MG63 (cell line): ENCODE measurements around the gene ARHGAP42. TPM values are rescaled to one million over a fixed set of nuclear protein-coding genes. Genes with fewer than 3 reads are reported as not detected.
A peak's percentile ranks its signal among the peaks of the same experiment; 100 is the strongest.

Experiments used
- DNase-seq: peaks from one replicate; pipeline ENCODE4 v3.0.0-alpha.2; 2020
- H3K27me3 ChIP-seq: fragments of 250-450 bp; sonication (Bioruptor Pico); 2 replicates; pipeline ENCODE4 v1.5.1; 2020; ENCODE audit warnings: mild to moderate bottlenecking, moderate library complexity
- H3K36me3 ChIP-seq: fragments of 250-450 bp; sonication (Bioruptor Pico); 2 replicates; pipeline ENCODE4 v1.5.1; 2020; ENCODE audit warnings: mild to moderate bottlenecking, moderate library complexity
- H3K4me3 ChIP-seq: fragments of 250-450 bp; sonication (Bioruptor Pico); 2 replicates; pipeline ENCODE4 v1.5.1; 2020; ENCODE audit warnings: mild to moderate bottlenecking, moderate library complexity
- H3K9me3 ChIP-seq: fragments of 250-450 bp; sonication (Bioruptor Pico); 2 replicates; pipeline ENCODE4 v1.5.1; 2020; ENCODE audit warnings: mild to moderate bottlenecking, moderate library complexity
- total RNA-seq: library from RNA; depleted of rRNA; stranded (reverse); fragments of >200 nt; shearing (Covaris generic); gene quantifications from 2 replicates; pipeline ENCODE4 v1.2.3, GENCODE V29; 2014; ENCODE audit warnings: low replicate concordance

The ARHGAP42 gene
- total RNA-seq, 1 experiment from 2014 or later = 2.0 TPM

DNA sequence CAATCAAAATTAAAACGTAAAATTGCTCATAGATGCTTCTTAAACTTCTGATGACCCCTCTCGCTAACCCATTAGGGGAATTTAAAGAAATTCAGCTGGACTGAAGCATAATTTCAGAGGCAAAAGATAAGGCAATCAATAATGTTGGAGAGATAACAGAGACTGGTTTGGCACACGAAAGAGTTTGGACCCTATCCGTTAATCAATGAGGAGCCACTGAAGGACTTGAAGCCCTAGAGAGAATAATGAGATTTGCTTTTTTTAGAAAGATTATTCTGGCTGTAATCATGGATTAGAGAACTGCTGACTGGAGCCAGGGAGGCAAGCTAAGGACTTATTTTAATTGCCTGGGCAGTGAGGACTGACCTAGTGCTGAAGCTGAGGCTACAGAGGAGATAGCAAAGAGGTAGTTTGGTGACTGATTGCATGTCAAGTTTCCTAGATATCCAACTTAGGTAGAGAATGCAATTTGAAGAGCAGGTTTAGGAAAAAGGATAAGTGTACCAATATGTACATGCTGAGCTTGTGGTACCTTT is 11.9 kb upstream of the ARHGAP42 start:
- H3K9me3 ChIP-seq = no peaks in the 10 kb centered on the region
- no peaks in the 10 kb centered on the region for H3K36me3 ChIP-seq
- H3K27me3 ChIP-seq = no peaks in the 10 kb centered on the region
- DNase-seq = no peak
- no peak overlapping the region for H3K4me3 ChIP-seq

DNA sequence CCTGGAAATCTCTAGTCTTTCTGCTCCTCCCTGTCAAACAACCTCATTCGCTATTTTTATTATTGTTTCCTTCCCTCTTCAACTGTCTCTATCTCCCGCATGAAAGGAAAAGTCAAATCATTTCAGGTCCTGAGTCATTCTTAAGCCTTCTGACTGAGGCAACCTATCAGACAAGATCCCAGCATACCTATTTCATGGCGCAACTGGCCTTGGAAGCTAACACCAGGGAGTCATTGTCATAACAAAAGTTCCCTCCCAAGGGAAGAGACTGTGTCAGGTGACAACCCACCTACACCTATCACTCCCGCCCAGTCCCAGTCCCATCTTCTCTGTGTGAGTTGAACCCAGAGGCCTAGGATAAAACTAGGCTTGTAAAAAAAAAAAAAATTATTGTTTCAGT is 10.2 kb upstream of the ARHGAP42 start:
- Histone ChIP-seq H3K9me3 (no peaks in the 10 kb centered on the region), H3K36me3 (no peaks in the 10 kb centered on the region), H3K4me3 (no peak overlapping the region), H3K27me3 (no peaks in the 10 kb centered on the region)
- no peak for DNase-seq

DNA sequence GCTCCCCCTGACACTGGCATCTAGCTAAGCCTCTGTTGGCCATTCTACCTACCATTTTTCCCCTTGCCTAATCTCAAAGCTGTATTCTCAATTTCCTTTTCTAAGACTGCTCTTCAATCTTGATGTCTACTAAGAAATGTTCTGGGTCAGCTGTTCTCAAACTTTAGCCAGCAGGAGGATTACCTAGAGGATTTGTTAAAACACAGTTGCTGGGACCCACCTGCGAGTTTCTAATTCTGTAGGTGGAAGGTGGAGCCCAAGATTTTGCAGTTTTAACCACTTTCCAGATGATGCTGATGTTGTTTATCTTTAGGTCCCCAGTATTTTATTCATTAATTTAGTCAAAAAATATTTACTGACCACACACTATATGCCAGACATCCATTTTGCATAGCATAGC is 9.3 kb upstream of the ARHGAP42 start:
- Histone ChIP-seq H3K4me3 (no peak overlapping the region), H3K36me3 (no peaks in the 10 kb centered on the region), H3K9me3 (no peaks in the 10 kb centered on the region), H3K27me3 (no peaks in the 10 kb centered on the region)
- DNase-seq = no peak

DNA sequence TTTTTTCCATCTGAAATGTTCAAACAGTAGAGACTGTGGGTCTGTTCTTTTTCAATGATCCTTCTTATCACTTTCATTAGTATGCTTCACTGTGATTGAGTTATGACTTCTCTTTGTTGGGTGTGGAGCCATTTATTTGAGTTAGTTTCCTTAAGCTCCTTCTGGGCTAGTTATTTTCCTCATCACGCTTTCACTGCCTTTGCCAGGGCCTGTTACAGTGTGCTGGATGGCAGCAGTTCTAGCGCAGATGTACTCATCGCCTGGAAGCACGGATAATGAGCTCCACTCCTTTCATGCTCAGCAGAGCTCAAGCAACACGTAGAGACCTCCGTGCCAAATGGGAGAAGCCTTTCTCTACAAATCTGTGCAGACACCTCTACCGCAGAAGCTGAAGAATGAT is 7.0 kb upstream of the ARHGAP42 start:
- no peaks in the 10 kb centered on the region for H3K9me3 ChIP-seq
- no peaks in the 10 kb centered on the region for H3K36me3 ChIP-seq
- no peak for DNase-seq
- no peak overlapping the region for H3K4me3 ChIP-seq
- H3K27me3 ChIP-seq = no peaks in the 10 kb centered on the region

DNA sequence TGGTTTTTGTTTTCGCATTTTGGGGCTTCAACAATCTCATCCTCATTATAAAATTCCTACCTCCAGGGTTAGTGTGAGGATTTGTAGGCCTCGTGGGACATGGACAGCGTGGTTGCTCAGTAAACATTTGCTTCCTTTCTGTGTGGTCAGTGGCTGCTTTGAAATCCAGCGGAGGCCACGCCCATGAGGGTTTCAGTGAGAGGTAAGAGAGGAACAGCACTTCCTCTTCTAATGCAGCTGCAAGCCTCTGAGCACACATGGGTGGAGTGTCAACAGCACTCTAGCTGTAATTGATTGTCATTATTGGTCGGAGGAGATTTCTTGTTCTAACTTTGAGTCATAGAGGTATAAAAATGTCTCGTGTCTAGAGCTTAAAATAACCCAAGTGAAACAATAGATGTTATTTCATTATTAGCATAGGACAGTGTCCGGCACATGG is 6.0 kb upstream of the ARHGAP42 start:
- peak; percentile 19 for DNase-seq
- no peak overlapping the region for H3K4me3 ChIP-seq
- H3K9me3 ChIP-seq = no peaks in the 10 kb centered on the region
- H3K36me3 ChIP-seq = no peaks in the 10 kb centered on the region
- H3K27me3 ChIP-seq = no peaks in the 10 kb centered on the region

DNA sequence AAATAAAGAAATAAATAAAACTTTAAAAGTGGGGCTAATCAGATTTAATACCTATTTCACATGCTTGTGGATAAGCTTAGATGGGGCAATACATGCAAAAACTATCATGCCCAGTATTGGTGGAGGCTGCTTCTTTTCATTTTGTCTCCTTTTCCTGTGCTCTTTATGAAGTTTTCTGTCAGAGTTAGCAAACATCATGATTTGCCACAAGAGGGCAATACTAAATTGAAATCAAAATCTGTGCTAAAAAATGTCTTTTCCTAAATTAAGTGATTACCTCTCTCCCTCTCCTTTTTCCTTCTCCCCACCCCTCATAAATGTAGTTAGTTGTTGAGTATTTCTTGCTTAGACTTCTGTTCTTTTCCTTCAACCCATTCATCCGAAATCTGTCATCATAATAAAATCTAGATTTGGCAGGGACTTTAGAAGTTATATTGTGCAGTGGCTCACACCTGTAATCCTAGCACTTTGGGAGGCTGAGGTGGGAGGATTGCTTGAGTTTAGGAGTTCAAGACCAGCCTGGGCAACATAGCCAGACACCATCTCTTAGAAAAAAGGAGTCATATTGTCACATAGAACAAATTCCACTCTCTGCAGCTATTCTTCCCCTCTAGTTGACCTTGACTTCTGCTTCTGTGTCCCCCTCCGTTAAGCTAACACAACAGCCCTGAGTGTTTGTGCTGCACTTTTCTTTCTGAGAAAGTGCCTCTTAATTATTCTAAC is 4.7 kb upstream of the ARHGAP42 start:
- Histone ChIP-seq H3K4me3 (no peak overlapping the region), H3K27me3 (no peaks in the 10 kb centered on the region), H3K9me3 (no peaks in the 10 kb centered on the region), H3K36me3 (no peaks in the 10 kb centered on the region)
- no peak for DNase-seq

DNA sequence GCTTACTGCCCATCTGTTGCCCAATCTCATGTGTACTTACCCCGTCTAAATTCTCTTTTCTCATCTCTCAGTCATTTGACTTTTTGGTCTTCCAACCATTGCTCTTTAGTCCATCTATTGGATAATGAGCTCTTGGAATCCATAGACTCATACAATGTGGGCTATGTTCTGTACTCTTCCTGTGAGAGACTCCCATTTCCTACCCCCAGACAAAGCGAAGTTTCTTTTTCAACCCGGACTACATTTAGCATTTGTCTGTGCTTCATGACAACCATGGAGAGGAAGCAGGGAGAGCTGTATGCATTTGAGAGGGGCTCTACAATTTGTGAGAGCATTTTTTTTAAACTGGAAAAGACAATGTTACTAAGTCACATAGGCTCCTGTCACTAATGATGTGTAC is 4.0 kb upstream of the ARHGAP42 start:
- H3K4me3 ChIP-seq = no peak overlapping the region
- no peaks in the 10 kb centered on the region for H3K27me3 ChIP-seq
- no peaks in the 10 kb centered on the region for H3K9me3 ChIP-seq
- H3K36me3 ChIP-seq = no peaks in the 10 kb centered on the region
- no peak for DNase-seq

DNA sequence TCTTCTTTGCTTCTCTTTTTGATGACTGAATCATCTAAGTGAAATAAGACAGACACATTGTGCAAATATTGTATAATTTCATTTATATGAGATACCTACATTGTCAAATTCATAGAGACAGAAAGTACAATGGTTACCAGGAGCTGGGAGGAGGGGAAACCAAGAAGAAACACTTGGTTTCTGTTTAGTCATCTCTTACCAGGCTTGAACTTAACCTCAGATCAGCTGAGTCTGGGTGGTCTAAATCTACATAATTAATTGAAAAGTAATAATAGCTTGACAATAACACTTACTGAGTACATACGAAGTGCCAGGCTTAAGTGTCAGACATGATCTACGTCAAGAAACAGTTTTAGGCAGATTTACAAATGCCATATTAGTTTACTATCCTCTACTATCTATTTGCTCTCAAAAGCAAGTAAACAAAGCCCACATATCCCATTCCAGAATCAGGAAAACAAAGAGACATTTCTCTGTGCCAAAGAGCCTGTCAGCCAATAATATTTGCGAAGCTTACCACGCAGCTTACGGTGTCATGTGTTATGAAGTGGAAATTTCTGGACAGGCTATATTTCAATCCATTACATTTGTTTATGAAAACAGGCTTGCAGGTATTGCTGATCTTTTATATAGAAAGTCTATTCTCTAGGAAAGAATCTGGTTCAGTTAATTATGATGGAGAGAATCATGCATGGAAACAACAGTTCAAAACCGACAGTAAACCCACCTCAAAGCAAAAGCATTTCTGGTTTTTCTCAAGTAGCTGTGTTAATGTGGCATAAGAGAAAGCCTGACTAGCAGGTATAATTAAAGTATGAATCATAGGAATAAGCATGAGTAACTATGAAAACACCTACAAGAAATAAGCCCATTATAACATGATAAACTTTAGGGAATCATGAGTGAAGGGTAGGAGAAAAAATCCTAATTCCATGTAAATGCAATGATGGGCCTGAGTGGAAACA is 2.7 kb upstream of the ARHGAP42 start:
- H3K36me3 ChIP-seq = no peaks in the 10 kb centered on the region
- DNase-seq = no peak
- no peak overlapping the region for H3K4me3 ChIP-seq
- no peaks in the 10 kb centered on the region for H3K27me3 ChIP-seq
- H3K9me3 ChIP-seq = no peaks in the 10 kb centered on the region

DNA sequence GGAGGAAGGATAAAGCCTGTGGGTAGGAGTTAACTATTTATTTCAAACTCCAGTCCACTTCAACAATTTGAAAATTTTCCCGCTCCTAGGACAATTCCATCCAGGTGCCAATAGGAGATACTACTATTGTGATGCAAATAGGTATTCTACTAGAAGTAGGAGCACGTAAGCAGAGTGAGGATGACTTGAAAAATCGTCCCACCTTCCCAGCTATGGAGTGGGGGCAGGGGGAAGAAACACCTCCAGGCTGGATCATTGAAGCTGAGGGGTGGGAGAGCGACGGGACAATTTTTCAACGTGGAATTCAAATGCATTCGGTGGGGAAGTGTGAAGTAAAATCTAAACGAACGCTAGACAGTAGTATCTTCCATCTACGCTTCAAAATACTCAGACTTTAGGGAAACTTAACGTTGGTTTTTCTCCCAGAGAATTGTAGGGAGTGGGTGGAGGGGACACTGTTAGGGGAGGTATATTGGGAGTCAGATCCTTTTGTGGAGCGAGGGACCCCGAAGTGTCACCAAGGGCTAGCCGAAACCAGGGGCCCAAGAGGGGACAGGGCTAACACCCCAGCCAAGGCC is 523 bp upstream of the ARHGAP42 start:
- peak overlapping the region; percentile 60 for H3K4me3 ChIP-seq
- H3K9me3 ChIP-seq = no peaks in the 10 kb centered on the region
- no peaks in the 10 kb centered on the region for H3K36me3 ChIP-seq
- H3K27me3 ChIP-seq = no peaks in the 10 kb centered on the region
- DNase-seq = no peak

DNA sequence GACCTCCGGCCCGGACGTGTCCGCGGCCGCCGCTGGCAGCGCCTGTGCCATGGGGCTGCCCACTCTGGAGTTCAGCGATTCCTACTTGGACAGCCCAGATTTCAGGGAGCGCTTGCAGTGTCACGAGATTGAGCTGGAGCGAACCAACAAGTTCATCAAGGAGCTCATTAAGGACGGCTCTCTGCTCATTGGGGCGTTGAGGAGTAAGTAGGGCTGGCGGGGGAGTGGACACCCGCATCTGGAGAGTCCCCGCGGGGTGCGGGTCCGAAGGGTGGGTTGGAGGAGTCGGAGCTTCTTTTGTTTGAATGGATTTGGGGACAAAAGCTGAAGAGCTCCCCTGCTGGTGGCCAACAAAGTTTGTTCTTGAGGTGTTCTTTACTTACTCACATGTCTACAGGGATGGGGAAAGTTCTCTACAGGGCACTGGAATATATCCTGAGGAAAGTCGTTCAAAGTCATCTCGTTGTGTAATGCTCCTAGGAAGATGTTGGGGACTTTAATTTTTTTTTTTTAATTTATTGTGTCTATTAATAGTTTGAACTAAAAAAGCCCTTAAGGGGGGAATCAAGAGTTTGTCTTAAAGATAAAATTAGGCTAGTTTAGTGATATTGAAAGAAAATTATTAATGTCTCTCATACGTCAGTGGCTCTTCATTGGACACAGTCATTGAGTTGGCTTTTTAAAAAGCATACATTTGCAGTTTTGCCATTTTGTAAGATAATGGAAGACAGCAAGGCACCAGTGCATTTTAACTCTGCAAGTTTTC is 725 bp downstream of the ARHGAP42 start:
- peak overlapping the region; percentile 60 for H3K4me3 ChIP-seq
- no peaks in the 10 kb centered on the region for H3K36me3 ChIP-seq
- H3K9me3 ChIP-seq = no peaks in the 10 kb centered on the region
- DNase-seq = peak; percentile 56
- no peaks in the 10 kb centered on the region for H3K27me3 ChIP-seq

DNA sequence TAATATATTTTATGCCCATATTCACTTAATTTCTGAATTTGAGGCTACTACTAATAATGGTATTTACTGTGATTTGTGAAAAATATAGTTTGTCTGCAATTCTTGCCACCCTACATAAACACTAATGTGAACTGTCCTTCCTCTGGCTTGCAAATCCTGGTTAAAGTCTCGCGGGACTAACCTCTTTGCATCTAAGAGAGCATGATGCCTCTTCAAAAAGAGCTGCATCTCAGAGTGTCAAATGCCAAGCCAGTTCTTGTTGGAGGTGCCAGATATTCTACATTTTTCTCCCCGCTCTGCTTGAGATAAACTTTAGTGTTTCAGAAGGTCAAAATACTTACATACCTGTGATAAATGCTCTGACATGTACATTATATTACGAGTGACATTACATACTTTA is 2.1 kb downstream of the ARHGAP42 start:
- H3K4me3 ChIP-seq = no peak overlapping the region
- DNase-seq = no peak
- H3K36me3 ChIP-seq = no peaks in the 10 kb centered on the region
- H3K27me3 ChIP-seq = no peaks in the 10 kb centered on the region
- H3K9me3 ChIP-seq = no peaks in the 10 kb centered on the region

DNA sequence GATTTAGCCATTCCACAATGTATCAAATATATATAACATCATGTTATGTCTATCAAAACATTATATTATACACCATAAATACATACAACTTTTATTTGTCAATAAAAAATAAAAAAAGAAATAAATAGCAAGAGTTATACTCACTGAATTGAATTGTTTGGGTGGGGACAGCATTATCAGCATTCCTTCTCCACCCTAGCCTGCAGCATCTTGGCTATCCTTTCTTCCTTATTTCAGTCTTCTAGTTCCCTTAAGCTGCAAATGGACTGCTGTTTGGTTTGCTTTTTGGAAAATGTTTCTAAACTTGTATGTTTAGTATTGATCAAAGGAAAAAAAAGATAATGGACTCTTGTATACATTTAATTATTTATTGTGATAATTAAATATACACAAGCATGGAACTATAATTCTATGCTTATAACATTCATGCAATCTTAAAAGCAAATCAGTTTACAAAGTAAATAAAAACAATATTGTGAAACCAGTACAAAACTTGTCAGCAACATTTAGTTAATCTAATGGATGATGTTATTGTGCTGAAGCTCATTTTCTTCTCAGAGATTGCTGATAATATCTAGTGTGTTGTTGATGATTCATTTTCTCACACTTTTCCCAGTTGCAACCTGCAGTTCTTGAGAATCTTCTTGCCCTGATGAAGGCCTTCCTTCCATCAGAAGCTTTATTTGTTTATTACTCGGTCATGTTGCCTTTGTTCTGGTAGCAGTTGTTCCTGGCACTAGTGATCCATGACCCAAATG is 5.0 kb downstream of the ARHGAP42 start:
- no peaks in the 10 kb centered on the region for H3K27me3 ChIP-seq
- H3K36me3 ChIP-seq = no peaks in the 10 kb centered on the region
- DNase-seq = no peak
- H3K9me3 ChIP-seq = no peaks in the 10 kb centered on the region
- H3K4me3 ChIP-seq = no peak overlapping the region

DNA sequence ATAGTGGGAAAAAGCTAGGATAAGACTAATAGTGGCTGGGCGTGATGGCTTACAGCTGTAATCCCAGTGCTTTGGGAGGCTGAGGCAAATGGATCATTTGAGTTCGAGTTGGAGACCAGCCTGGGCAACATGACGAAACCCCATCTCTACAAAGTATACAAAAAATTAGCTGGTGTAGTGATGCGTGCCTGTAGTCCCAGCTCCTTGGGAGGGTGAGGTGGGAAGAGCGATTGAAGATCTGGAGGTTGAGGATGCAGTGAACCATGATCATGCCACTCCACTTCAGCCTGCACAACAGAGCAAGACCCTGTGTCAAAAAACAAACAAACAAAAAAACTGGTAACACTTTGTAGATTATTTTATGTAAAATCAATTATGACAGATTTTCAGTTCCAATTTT is 8.8 kb downstream of the ARHGAP42 start:
- Histone ChIP-seq H3K4me3 (no peak overlapping the region), H3K27me3 (no peaks in the 10 kb centered on the region), H3K36me3 (no peaks in the 10 kb centered on the region), H3K9me3 (no peaks in the 10 kb centered on the region)
- DNase-seq = no peak

DNA sequence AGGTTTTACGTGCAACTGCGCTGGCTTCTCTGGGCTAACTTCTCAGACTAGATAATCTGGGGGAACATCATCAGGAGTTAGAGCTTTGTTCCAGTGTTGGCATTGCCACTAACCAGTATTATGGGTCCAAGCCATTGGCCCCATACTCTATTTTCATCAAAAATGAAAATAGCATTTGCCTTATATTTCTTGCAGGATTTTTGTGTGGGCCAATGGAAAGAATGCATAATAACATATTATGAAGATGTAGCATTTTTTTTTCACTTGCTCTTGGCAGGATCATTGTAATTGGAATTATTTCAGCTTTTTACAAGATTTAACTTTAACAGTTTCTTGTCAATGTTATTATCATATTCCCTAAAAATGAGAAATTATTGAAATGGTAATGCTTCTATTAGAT is 16.1 kb downstream of the ARHGAP42 start:
- Histone ChIP-seq H3K36me3 (no peaks in the 10 kb centered on the region), H3K4me3 (no peak overlapping the region), H3K27me3 (no peaks in the 10 kb centered on the region), H3K9me3 (no peaks in the 10 kb centered on the region)
- no peak for DNase-seq

DNA sequence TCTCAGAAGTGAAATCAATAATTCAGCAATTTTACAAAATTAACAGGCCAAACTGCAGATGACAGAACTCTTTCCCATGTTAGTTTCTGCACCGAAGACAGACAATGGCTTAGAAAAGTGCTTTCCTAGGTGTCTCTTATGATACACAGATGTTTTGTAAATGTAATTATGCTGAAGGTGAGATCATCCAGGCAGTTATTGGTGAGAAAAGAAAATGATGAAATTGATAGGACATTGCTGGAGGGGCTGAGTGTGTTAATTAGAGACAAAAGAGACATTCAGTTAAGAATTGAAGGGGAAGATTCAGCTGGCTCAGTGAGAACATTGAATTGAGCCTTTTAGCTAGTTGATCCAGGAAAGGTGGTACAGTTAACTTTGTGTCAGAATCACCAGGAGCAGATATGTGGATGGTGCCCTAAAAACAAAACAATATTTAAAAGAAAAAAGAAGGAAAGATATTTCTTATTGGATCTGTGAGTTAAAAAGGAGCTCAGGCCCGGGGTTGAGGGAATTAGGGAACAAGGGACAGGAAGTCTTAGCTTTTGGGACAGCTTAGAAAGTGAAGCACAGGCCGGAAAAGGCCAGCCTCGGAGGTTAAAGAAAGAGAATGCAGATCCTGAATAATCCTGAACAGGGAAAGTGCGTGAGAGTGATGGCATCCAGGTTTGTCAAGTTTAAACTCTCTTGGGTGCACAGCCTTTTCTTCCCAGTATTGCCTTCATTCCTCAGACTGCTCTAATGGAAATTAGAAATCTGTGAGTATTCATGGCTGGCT is 16.9 kb downstream of the ARHGAP42 start:
- no peak overlapping the region for H3K4me3 ChIP-seq
- H3K27me3 ChIP-seq = no peaks in the 10 kb centered on the region
- no peak for DNase-seq
- H3K9me3 ChIP-seq = no peaks in the 10 kb centered on the region
- no peaks in the 10 kb centered on the region for H3K36me3 ChIP-seq
